Mesenchymal stem cell (in vitro differentiated cells and primary cell): ENCODE results near the gene SRD5A3.

Source experiments
- DNase-seq: peaks from one replicate; pipeline ENCODE4 v3.0.0-alpha.2; 2013
- H2AFZ ChIP-seq: one replicate; pipeline ENCODE4 v1.6.1; 2013; ENCODE audit warnings: low read depth, mild to moderate bottlenecking, control low read depth, inconsistent platforms, low read length, moderate library complexity
- H2AK5ac ChIP-seq: 2 replicates; pipeline ENCODE4 v1.6.1; 2013; ENCODE audit warnings: low read length, moderate library complexity, mild to moderate bottlenecking, inconsistent platforms; ENCODE audit not compliant: severe bottlenecking
- H2BK120ac ChIP-seq: one replicate; pipeline ENCODE4 v1.6.1; 2013; ENCODE audit warnings: low read depth, mild to moderate bottlenecking, inconsistent platforms, low read length, moderate library complexity
- H2BK12ac ChIP-seq, 2 experiments: one replicate each; pipeline ENCODE4 v1.6.1; 2013; ENCODE audit warnings: inconsistent platforms in 2 of 2, low read length in 2 of 2, mild to moderate bottlenecking in 2 of 2, moderate library complexity in 2 of 2, control low read depth in 1 of 2
- H2BK15ac ChIP-seq: one replicate; pipeline ENCODE4 v1.6.1; 2013; ENCODE audit warnings: mild to moderate bottlenecking, low read depth, inconsistent platforms; ENCODE audit not compliant: poor library complexity, severe bottlenecking
- H2BK5ac ChIP-seq: 2 replicates; pipeline ENCODE4 v1.6.1; 2013; ENCODE audit warnings: low read depth, mild to moderate bottlenecking, low read length, control low read depth, inconsistent platforms; ENCODE audit not compliant: poor library complexity, severe bottlenecking
- H3K14ac ChIP-seq, 2 experiments: one replicate each; pipeline ENCODE4 v1.6.1; 2013; ENCODE audit warnings: inconsistent platforms in 2 of 2, low read length in 2 of 2, control low read depth in 1 of 2, mild to moderate bottlenecking in 1 of 2, moderate library complexity in 1 of 2
- H3K18ac ChIP-seq, 2 experiments: one replicate each; pipeline ENCODE4 v1.6.1; 2013; ENCODE audit warnings: inconsistent platforms in 2 of 2, low read length in 2 of 2, control low read depth in 1 of 2, low read depth in 1 of 2, mild to moderate bottlenecking in 1 of 2
- H3K23ac ChIP-seq, 2 experiments: one replicate each; pipeline ENCODE4 v1.6.1; 2013; ENCODE audit warnings: inconsistent platforms in 2 of 2, low read length in 2 of 2, mild to moderate bottlenecking in 2 of 2, moderate library complexity in 2 of 2, control low read depth in 1 of 2
- H3K27ac ChIP-seq: 2 replicates; pipeline ENCODE4 v1.5.1; 2013; ENCODE audit warnings: mild to moderate bottlenecking, moderate library complexity, low read length, control low read depth, inconsistent platforms; ENCODE audit not compliant: poor library complexity, severe bottlenecking
- H3K27me3 ChIP-seq, 2 experiments: 2 replicates each; pipeline versions ENCODE4 v1.6.1 to v1.7.0; 2013; ENCODE audit warnings: low read length in 2 of 2, mild to moderate bottlenecking in 2 of 2, moderate library complexity in 2 of 2, control low read depth in 1 of 2, inconsistent platforms in 1 of 2; ENCODE audit not compliant: control insufficient read depth in 1 of 2, insufficient read depth in 1 of 2
- H3K36me3 ChIP-seq, 2 experiments: 2 replicates each; pipeline versions ENCODE4 v1.6.1 to v1.7.0; 2013; ENCODE audit warnings: low read length in 2 of 2, control low read depth in 1 of 2, inconsistent platforms in 1 of 2, low read depth in 1 of 2, mild to moderate bottlenecking in 1 of 2; ENCODE audit not compliant: insufficient read depth in 2 of 2, control insufficient read depth in 1 of 2
- H3K4ac ChIP-seq, 2 experiments: one replicate each; pipeline ENCODE4 v1.6.1; 2013; ENCODE audit warnings: inconsistent platforms in 2 of 2, low read length in 2 of 2, mild to moderate bottlenecking in 2 of 2, moderate library complexity in 2 of 2, control low read depth in 1 of 2, low read depth in 1 of 2
- H3K4me1 ChIP-seq: 2 replicates; pipeline ENCODE4 v1.6.1; 2013; ENCODE audit warnings: low read depth, low read length, control low read depth; ENCODE audit not compliant: control insufficient read depth, insufficient read depth
- H3K4me2 ChIP-seq: 2 replicates; pipeline ENCODE4 v1.6.1; 2013; ENCODE audit warnings: low read length, mild to moderate bottlenecking, inconsistent platforms; ENCODE audit not compliant: poor library complexity, severe bottlenecking
- H3K4me3 ChIP-seq, 2 experiments: 2 replicates each; pipeline versions ENCODE4 v1.5.1 to v1.7.0; 2013; ENCODE audit warnings: low read length in 2 of 2, mild to moderate bottlenecking in 2 of 2, control low read depth in 1 of 2, low read depth in 1 of 2; ENCODE audit not compliant: insufficient read depth in 1 of 2
- H3K79me1 ChIP-seq: replicated peaks from 2 replicates; pipeline ENCODE4 v1.6.1; 2013; ENCODE audit warnings: mild to moderate bottlenecking, control low read depth, low read length, inconsistent platforms; ENCODE audit not compliant: poor library complexity, severe bottlenecking
- H3K9ac ChIP-seq: 2 replicates; pipeline ENCODE4 v1.7.0; 2013; ENCODE audit warnings: mild to moderate bottlenecking, low read length, moderate library complexity
- H3K9me3 ChIP-seq: 2 replicates; pipeline ENCODE4 v1.7.0; 2013; ENCODE audit warnings: mild to moderate bottlenecking, low read length; ENCODE audit not compliant: control insufficient read depth
- H4K8ac ChIP-seq: one replicate; pipeline ENCODE4 v1.6.1; 2013; ENCODE audit warnings: inconsistent platforms, mild to moderate bottlenecking, low read length, moderate library complexity
- H4K91ac ChIP-seq: one replicate; pipeline ENCODE4 v1.6.1; 2013; ENCODE audit warnings: mild to moderate bottlenecking, low read length, inconsistent platforms
- WGBS: methylation state at CpG from one replicate; pipeline ENCODE4 v1.1.7; 2013; ENCODE audit warnings: mixed read lengths; 5-methylcytosine and 5-hydroxymethylcytosine counted together

Gene SRD5A3

DNA sequence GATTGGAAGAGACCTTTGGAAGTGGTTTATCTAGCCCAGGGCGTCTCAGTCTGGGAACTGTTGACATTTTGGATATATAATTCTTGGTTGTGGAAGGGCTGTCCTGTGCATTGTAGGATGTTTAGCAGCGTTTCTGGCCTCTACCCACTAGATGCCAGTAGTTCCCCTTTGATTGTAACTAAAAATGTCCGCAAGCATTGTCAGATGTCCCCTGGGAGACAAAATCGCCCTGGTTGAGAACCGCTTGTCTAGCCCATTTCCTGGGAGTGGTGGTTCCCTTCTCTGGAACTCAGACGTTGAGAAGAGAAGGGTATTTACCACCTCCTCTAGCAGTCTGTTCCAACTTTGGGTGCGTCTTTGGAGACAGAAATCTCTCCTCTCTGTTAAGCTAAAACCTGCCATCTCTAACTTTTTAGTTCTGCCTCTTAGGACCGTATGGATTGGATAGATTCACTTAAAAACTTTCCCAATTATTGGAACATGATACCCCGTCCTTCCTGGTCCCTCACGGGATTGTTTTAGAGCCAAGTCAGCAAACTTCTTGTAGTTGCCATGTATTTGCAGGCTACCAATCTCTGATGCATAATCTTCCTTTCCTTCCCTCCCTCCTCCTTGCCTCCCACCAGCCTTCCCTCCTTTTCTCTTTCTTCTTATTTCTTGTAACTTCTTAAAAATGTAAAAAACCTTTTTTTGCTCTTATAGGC lies 63.6 kb downstream of the SRD5A3 start:
- no peak overlapping the region for H3K4me2 ChIP-seq
- H3K18ac ChIP-seq, result no peak overlapping the region
- no peak overlapping the region for H3K14ac ChIP-seq
- H2BK15ac ChIP-seq, result no peak overlapping the region
- H4K91ac ChIP-seq, result no peak overlapping the region
- no peak overlapping the region for H4K8ac ChIP-seq
- no peaks in the 10 kb centered on the region for H3K79me1 ChIP-seq
- no peak overlapping the region for H3K23ac ChIP-seq
- 81% methylated on average over 10 of the region's 10 CpGs for WGBS
- no peak overlapping the region for H2AK5ac ChIP-seq
- no peak overlapping the region for H2BK12ac ChIP-seq
- no peaks in the 10 kb centered on the region for H3K9me3 ChIP-seq
- peak overlapping the region; percentile 30 for H3K27ac ChIP-seq
- no peak overlapping the region for H2BK120ac ChIP-seq
- H2BK5ac ChIP-seq, result no peak overlapping the region
- H3K27me3 ChIP-seq, result no peaks in the 10 kb centered on the region
- peak overlapping the region; percentile 50 for H3K9ac ChIP-seq
- H3K4ac ChIP-seq, result no peak overlapping the region
- H3K4me3 ChIP-seq, result peak overlapping the region in 1 of 2 experiments; percentile 6
- H3K36me3 ChIP-seq, result peaks cover 10 to 71% of the 10 kb centered on the region in 2 experiments
- peaks cover 2% of the 10 kb centered on the region for H3K4me1 ChIP-seq
- H2AFZ ChIP-seq, result no peak overlapping the region
- peak; percentile 36 for DNase-seq

DNA sequence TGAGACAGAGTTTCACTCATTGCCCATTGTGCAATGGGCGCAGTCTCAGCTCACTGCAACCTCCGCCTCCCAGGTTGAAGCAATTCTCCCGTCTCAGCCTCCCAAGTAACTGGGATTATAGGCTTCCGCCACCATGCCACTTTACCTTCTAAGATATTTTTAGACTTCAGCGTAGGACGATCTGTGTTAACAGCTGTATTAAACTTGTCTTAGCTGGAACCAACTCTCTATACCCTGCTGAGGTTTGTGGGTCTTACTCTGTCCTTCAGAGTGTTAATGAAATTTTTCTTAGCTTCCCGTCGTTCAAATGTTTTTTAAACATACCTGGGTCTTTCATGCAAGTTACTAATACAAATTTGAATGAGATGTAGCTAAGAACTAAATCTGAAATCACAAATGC lies 64.4 kb downstream of the SRD5A3 start:
- Histone ChIP-seq H4K91ac (no peak overlapping the region), H3K18ac (no peak overlapping the region), H3K79me1 (no peaks in the 10 kb centered on the region), H3K9ac (no peak overlapping the region), H2BK15ac (no peak overlapping the region), H3K27ac (no peak overlapping the region), H3K36me3 (peaks cover 10 to 71% of the 10 kb centered on the region in 2 experiments), H3K14ac (no peak overlapping the region), H3K4me1 (peaks cover 2% of the 10 kb centered on the region), H3K23ac (no peak overlapping the region), H3K9me3 (no peaks in the 10 kb centered on the region), H2BK5ac (no peak overlapping the region), H2AK5ac (no peak overlapping the region), H4K8ac (no peak overlapping the region), H3K4ac (no peak overlapping the region), H3K27me3 (no peaks in the 10 kb centered on the region), H3K4me3 (no peak overlapping the region), H3K4me2 (no peak overlapping the region), H2BK120ac (no peak overlapping the region), H2BK12ac (no peak overlapping the region), H2AFZ (no peak overlapping the region)
- 84% methylated on average over 6 of the region's 8 CpGs for WGBS
- DNase-seq, result no peak

DNA sequence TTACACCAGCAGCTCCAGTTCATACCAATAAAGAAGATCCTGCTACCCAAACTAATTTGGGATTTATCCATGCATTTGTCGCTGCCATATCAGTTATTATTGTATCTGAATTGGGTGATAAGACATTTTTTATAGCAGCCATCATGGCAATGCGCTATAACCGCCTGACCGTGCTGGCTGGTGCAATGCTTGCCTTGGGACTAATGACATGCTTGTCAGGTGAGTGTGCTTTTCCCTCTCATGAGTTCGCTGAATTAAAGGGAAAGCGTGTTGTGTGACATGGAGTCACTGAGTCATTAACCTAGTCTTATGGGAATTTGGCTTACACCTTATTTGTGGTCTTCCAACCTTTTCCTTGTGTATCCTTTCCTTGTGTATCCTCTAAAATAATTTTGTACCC lies 65.6 kb downstream of the SRD5A3 start:
- H3K14ac ChIP-seq, result no peak overlapping the region
- H2AFZ ChIP-seq, result no peak overlapping the region
- no peak overlapping the region for H2BK5ac ChIP-seq
- no peak overlapping the region for H3K27ac ChIP-seq
- H3K9me3 ChIP-seq, result no peaks in the 10 kb centered on the region
- H2BK120ac ChIP-seq, result no peak overlapping the region
- peaks cover 13 to 71% of the 10 kb centered on the region in 2 experiments for H3K36me3 ChIP-seq
- H3K4me2 ChIP-seq, result no peak overlapping the region
- WGBS, result 95% methylated on average over 6 of the region's 6 CpGs
- H3K4me1 ChIP-seq, result peaks cover 3% of the 10 kb centered on the region
- no peak overlapping the region for H2BK12ac ChIP-seq
- H2AK5ac ChIP-seq, result no peak overlapping the region
- H3K9ac ChIP-seq, result no peak overlapping the region
- no peaks in the 10 kb centered on the region for H3K27me3 ChIP-seq
- peaks cover 5% of the 10 kb centered on the region for H3K79me1 ChIP-seq
- no peak overlapping the region for H2BK15ac ChIP-seq
- H3K4ac ChIP-seq, result no peak overlapping the region
- no peak overlapping the region for H3K4me3 ChIP-seq
- no peak overlapping the region for H4K8ac ChIP-seq
- DNase-seq, result no peak
- no peak overlapping the region for H3K23ac ChIP-seq
- H4K91ac ChIP-seq, result no peak overlapping the region
- no peak overlapping the region for H3K18ac ChIP-seq

DNA sequence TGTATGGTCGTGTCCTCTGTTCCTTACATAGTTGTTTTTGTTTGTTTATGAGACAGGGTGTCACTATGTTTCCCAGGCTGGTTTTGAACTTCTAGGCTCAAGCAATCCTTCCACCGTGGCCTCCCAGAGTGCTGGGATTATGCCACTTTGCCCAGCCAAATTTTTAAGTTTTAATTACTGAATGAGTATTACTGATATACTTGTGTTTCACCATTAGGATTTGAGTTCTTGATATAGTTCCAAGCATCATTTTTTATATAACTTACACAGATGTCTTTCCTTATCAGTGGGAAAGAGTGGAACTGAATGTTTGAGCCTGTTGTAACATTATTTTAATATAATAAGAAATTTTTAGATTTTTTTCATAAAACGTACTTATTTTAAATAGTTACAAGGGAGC lies 70.1 kb downstream of the SRD5A3 start:
- H2BK120ac ChIP-seq, result no peak overlapping the region
- WGBS, result 92% methylated on average over 1 of the region's 3 CpGs
- H3K14ac ChIP-seq, result no peak overlapping the region
- no peaks in the 10 kb centered on the region for H3K27me3 ChIP-seq
- H3K4me2 ChIP-seq, result no peak overlapping the region
- H3K23ac ChIP-seq, result no peak overlapping the region
- no peaks in the 10 kb centered on the region for H3K9me3 ChIP-seq
- no peak for DNase-seq
- no peak overlapping the region for H3K9ac ChIP-seq
- H3K27ac ChIP-seq, result no peak overlapping the region
- H3K18ac ChIP-seq, result no peak overlapping the region
- H2AK5ac ChIP-seq, result no peak overlapping the region
- H3K4me3 ChIP-seq, result no peak overlapping the region
- H3K4ac ChIP-seq, result no peak overlapping the region
- H4K8ac ChIP-seq, result no peak overlapping the region
- H3K4me1 ChIP-seq, result peaks cover 1% of the 10 kb centered on the region
- no peak overlapping the region for H2BK12ac ChIP-seq
- peaks cover 12% of the 10 kb centered on the region for H3K79me1 ChIP-seq
- H4K91ac ChIP-seq, result no peak overlapping the region
- H2BK15ac ChIP-seq, result no peak overlapping the region
- H2AFZ ChIP-seq, result no peak overlapping the region
- no peak overlapping the region for H2BK5ac ChIP-seq
- peaks cover 18 to 88% of the 10 kb centered on the region in 2 experiments for H3K36me3 ChIP-seq
